ENCODE data around the gene TULP3.

The TULP3 gene

GRCh38 chr12:2877047-2877952 is 13.4 kb upstream of the TULP3 start, which contains the start of the genes FOXM1 and RHNO1:
Gene FOXM1, minus strand, starts transcription at chr12:2877174. Its CDS starts 2,696 bp downstream, at chr12:2874478.
Gene RHNO1, plus strand, starts transcription at chr12:2877223. Its CDS starts 8,144 bp downstream, at chr12:2885367.
- ChIA-PET POLR2A (interaction anchor here (0.5 to 2.2 kb wide), 3 partner anchors 10 to 15 kb away, joined by 5 to 7 read pairs (median 6); partner anchors contain the start of gene TULP3), CTCF (no interaction called here)
- H3K4me1 ChIP-seq (ENCODE audit: control extremely low read depth in 1 of 4, control insufficient read depth in 4 of 4, insufficient read depth in 4 of 4, low read length in 3 of 4): peaks cover 12 to 20% (median 18%) of the 10 kb centered on the region in 4 experiments
- peaks cover 2 to 32% (median 7%) of the 10 kb centered on the region in 4 experiments for H3K36me3 ChIP-seq (ENCODE audit: control insufficient read depth in 4 of 4, insufficient read depth in 4 of 4, low read length in 3 of 4)
- peak; percentile 81 to 91 (median 90) for DNase-seq
- H3K9me3 ChIP-seq (ENCODE audit: control extremely low read depth in 1 of 5, control insufficient read depth in 4 of 5, insufficient read depth in 2 of 5, low read depth in 1 of 5, low read length in 4 of 5): no peaks in the 10 kb centered on the region
- under 1% methylated on average over 69 of the region's 70 CpGs for WGBS (ENCODE audit: insufficient coverage)
- peak within 1 kb of the TSS; percentile 85 to 95 for H3K27ac ChIP-seq (ENCODE audit: insufficient read depth in 1 of 2, low read depth in 1 of 2, low read length in 2 of 2, poor library complexity in 1 of 2, severe bottlenecking in 2 of 2)
- H3K4me3 ChIP-seq (ENCODE audit: control insufficient read depth in 1 of 7, extremely low read depth in 1 of 7, insufficient read depth in 4 of 7, low read depth in 2 of 7, low read length in 6 of 7): peak within 1 kb of the TSS; percentile 84 to 99 (median 96)
- H3K27me3 ChIP-seq (replicated peaks in 2 of 5; ENCODE audit: control insufficient read depth in 4 of 5, insufficient read depth in 5 of 5, low read length in 4 of 5): no peaks in the 10 kb centered on the region

GRCh38 chr12:2877953-2878732 is 12.5 kb upstream of the TULP3 start:
- peak overlapping the region; percentile 84 to 99 (median 96) for H3K4me3 ChIP-seq (ENCODE audit: control insufficient read depth in 1 of 7, extremely low read depth in 1 of 7, insufficient read depth in 4 of 7, low read depth in 2 of 7, low read length in 6 of 7)
- WGBS (ENCODE audit: insufficient coverage): 63% methylated on average over 15 of the region's 16 CpGs

GRCh38 chr12:2879853-2880252 is 10.8 kb upstream of the TULP3 start:
- H3K27me3 ChIP-seq (replicated peaks in 2 of 5; ENCODE audit: control insufficient read depth in 4 of 5, insufficient read depth in 5 of 5, low read length in 4 of 5): no peaks in the 10 kb centered on the region
- 100% methylated on average over 1 of the region's 3 CpGs for WGBS (ENCODE audit: insufficient coverage)

More at GRCh38 chr12:2877953-2878732, 12.5 kb upstream of the TULP3 start:
- peak in 2 of 3 donors; percentile 36 for DNase-seq
- H3K36me3 ChIP-seq (ENCODE audit: control insufficient read depth in 4 of 4, insufficient read depth in 4 of 4, low read length in 3 of 4): peaks cover 0 to 25% (median 7%) of the 10 kb centered on the region in 4 experiments
- CTCF ChIA-PET: interaction anchor here (0.9 to 1.0 kb wide), 2 partner anchors 9 to 13 kb away, joined by 3 to 5 read pairs; no protein-coding TSS in a partner anchor
- H3K9me3 ChIP-seq (ENCODE audit: control extremely low read depth in 1 of 5, control insufficient read depth in 4 of 5, insufficient read depth in 2 of 5, low read depth in 1 of 5, low read length in 4 of 5): no peaks in the 10 kb centered on the region
- H3K4me1 ChIP-seq (ENCODE audit: control extremely low read depth in 1 of 4, control insufficient read depth in 4 of 4, insufficient read depth in 4 of 4, low read length in 3 of 4): peaks cover 12 to 20% (median 18%) of the 10 kb centered on the region in 4 experiments
- H3K27me3 ChIP-seq (replicated peaks in 2 of 5; ENCODE audit: control insufficient read depth in 4 of 5, insufficient read depth in 5 of 5, low read length in 4 of 5): no peaks in the 10 kb centered on the region
- POLR2A ChIA-PET: interaction anchor here (0.5 to 2.2 kb wide), 2 partner anchors 11 to 12 kb away, joined by 5 to 7 read pairs; partner anchors contain the start of gene TULP3
- H3K27ac ChIP-seq (ENCODE audit: insufficient read depth in 1 of 2, low read depth in 1 of 2, low read length in 2 of 2, poor library complexity in 1 of 2, severe bottlenecking in 2 of 2): peak overlapping the region; percentile 85 to 95

DNA sequence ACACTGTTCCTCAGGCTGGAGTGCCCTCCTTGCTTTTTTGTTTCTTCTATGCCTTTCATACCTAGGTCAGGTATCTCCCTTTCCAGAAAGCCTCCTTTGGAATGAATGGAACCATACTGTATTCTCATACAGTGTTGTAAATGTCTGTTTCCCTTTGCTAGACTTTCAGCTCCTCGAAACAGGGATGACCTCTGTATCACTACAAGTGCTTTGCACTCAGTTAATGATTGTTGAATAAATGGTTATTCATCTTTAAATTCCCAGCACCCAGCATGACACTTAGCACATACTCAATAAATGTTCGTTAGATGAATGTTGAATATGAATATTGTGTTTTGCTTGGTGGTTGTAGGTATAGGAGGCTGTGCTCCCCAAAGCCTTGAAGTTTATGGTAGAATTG is 5.9 kb upstream of the TULP3 start:
- ChIA-PET CTCF (interaction anchor here (1.5 to 2.5 kb wide), 3 partner anchors 21 to 60 kb away, joined by 3 to 10 read pairs (median 3); no protein-coding TSS in a partner anchor), POLR2A (no interaction called here)
- WGBS (ENCODE audit: insufficient coverage): no CpG with 5 or more reads among the region's 2 CpGs
- no peak for DNase-seq
- no peaks in the 10 kb centered on the region for H3K27me3 ChIP-seq (replicated peaks in 2 of 5; ENCODE audit: control insufficient read depth in 4 of 5, insufficient read depth in 5 of 5, low read length in 4 of 5)
- peaks cover 0 to 6% (median 0%) of the 10 kb centered on the region in 4 experiments for H3K4me1 ChIP-seq (ENCODE audit: control extremely low read depth in 1 of 4, control insufficient read depth in 4 of 4, insufficient read depth in 4 of 4, low read length in 3 of 4)
- H3K9me3 ChIP-seq (ENCODE audit: control extremely low read depth in 1 of 5, control insufficient read depth in 4 of 5, insufficient read depth in 2 of 5, low read depth in 1 of 5, low read length in 4 of 5): no peaks in the 10 kb centered on the region
- H3K4me3 ChIP-seq (ENCODE audit: control insufficient read depth in 1 of 7, extremely low read depth in 1 of 7, insufficient read depth in 4 of 7, low read depth in 2 of 7, low read length in 6 of 7): no peak overlapping the region
- H3K36me3 ChIP-seq (ENCODE audit: control insufficient read depth in 4 of 4, insufficient read depth in 4 of 4, low read length in 3 of 4): peaks cover 0 to 33% (median 15%) of the 10 kb centered on the region in 4 experiments
- H3K27ac ChIP-seq (ENCODE audit: insufficient read depth in 1 of 2, low read depth in 1 of 2, low read length in 2 of 2, poor library complexity in 1 of 2, severe bottlenecking in 2 of 2): no peak overlapping the region

More at GRCh38 chr12:2879853-2880252, 10.8 kb upstream of the TULP3 start:
- peaks cover 12 to 22% (median 19%) of the 10 kb centered on the region in 4 experiments for H3K4me1 ChIP-seq (ENCODE audit: control extremely low read depth in 1 of 4, control insufficient read depth in 4 of 4, insufficient read depth in 4 of 4, low read length in 3 of 4)
- H3K27ac ChIP-seq (ENCODE audit: insufficient read depth in 1 of 2, low read depth in 1 of 2, low read length in 2 of 2, poor library complexity in 1 of 2, severe bottlenecking in 2 of 2): no peak overlapping the region
- POLR2A ChIA-PET: interaction anchor here (1.2 kb wide), 1 partner anchor 11 kb away, joined by 3 read pairs; the partner anchor contains the start of gene TULP3
- H3K4me3 ChIP-seq (ENCODE audit: control insufficient read depth in 1 of 7, extremely low read depth in 1 of 7, insufficient read depth in 4 of 7, low read depth in 2 of 7, low read length in 6 of 7): no peak overlapping the region
- DNase-seq: no peak
- CTCF ChIA-PET: interaction anchor here (2.1 kb wide), 1 partner anchor 25 kb away, joined by 7 read pairs; no protein-coding TSS in a partner anchor
- H3K36me3 ChIP-seq (ENCODE audit: control insufficient read depth in 4 of 4, insufficient read depth in 4 of 4, low read length in 3 of 4): peaks cover 0 to 10% (median 3%) of the 10 kb centered on the region in 4 experiments
- no peaks in the 10 kb centered on the region for H3K9me3 ChIP-seq (ENCODE audit: control extremely low read depth in 1 of 5, control insufficient read depth in 4 of 5, insufficient read depth in 2 of 5, low read depth in 1 of 5, low read length in 4 of 5)

DNA sequence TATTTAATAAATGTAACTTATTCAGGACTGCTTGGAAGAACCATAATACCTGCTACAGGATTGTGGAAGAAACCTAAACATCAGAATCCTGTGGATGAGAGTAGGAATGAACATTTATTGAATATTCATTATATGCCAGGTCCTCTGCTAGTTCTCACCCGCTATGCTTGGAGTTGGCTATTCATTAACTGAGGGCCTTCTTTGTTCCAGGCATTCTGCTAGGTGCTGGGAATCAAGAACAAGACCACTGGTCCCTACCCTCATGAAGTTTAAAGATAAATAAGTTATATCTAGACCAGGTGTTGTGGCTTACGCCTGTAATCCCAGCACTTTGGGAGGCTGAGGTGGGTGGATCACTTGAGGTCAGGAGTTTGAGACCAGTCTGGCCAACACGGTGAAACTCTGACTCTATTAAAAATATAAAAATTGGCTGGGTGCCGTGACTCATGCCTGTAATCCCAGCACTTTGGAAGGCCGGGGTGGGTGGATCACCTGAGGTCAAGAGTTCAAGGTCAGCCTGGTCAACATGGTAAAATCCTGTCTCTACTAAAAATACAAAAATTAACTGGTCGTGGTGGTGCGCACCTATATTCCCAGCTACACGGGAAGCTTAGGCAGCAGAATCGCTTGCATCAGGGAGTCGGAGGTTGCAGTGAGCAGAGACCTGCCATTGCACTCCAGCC is 3.8 kb upstream of the TULP3 start:
- Histone ChIP-seq H3K36me3 (ENCODE audit: control insufficient read depth in 4 of 4, insufficient read depth in 4 of 4, low read length in 3 of 4) (peaks cover 0 to 26% (median 14%) of the 10 kb centered on the region in 4 experiments), H3K27me3 (replicated peaks in 2 of 5; ENCODE audit: control insufficient read depth in 4 of 5, insufficient read depth in 5 of 5, low read length in 4 of 5) (no peaks in the 10 kb centered on the region), H3K27ac (ENCODE audit: insufficient read depth in 1 of 2, low read depth in 1 of 2, low read length in 2 of 2, poor library complexity in 1 of 2, severe bottlenecking in 2 of 2) (no peak overlapping the region), H3K4me1 (ENCODE audit: control extremely low read depth in 1 of 4, control insufficient read depth in 4 of 4, insufficient read depth in 4 of 4, low read length in 3 of 4) (peaks cover 0 to 16% (median 11%) of the 10 kb centered on the region in 4 experiments), H3K9me3 (ENCODE audit: control extremely low read depth in 1 of 5, control insufficient read depth in 4 of 5, insufficient read depth in 2 of 5, low read depth in 1 of 5, low read length in 4 of 5) (no peaks in the 10 kb centered on the region), H3K4me3 (ENCODE audit: control insufficient read depth in 1 of 7, extremely low read depth in 1 of 7, insufficient read depth in 4 of 7, low read depth in 2 of 7, low read length in 6 of 7) (no peak overlapping the region)
- no peak for DNase-seq
- 99% methylated on average over 9 of the region's 10 CpGs for WGBS (ENCODE audit: insufficient coverage)
- CTCF ChIA-PET: interaction anchor here (0.6 to 2.5 kb wide), 4 partner anchors 9 to 147 kb away, joined by 3 to 10 read pairs (median 3); no protein-coding TSS in a partner anchor
- POLR2A ChIA-PET: no interaction called here

GRCh38 chr12:2890001-2890387 is 697 bp upstream of the TULP3 start:
- Histone ChIP-seq H3K9me3 (ENCODE audit: control extremely low read depth in 1 of 5, control insufficient read depth in 4 of 5, insufficient read depth in 2 of 5, low read depth in 1 of 5, low read length in 4 of 5) (no peaks in the 10 kb centered on the region), H3K27me3 (replicated peaks in 2 of 5; ENCODE audit: control insufficient read depth in 4 of 5, insufficient read depth in 5 of 5, low read length in 4 of 5) (no peaks in the 10 kb centered on the region), H3K4me3 (ENCODE audit: control insufficient read depth in 1 of 7, extremely low read depth in 1 of 7, insufficient read depth in 4 of 7, low read depth in 2 of 7, low read length in 6 of 7) (peak overlapping the region; percentile 67 to 90 (median 79)), H3K27ac (ENCODE audit: insufficient read depth in 1 of 2, low read depth in 1 of 2, low read length in 2 of 2, poor library complexity in 1 of 2, severe bottlenecking in 2 of 2) (peak overlapping the region; percentile 40 to 58), H3K4me1 (ENCODE audit: control extremely low read depth in 1 of 4, control insufficient read depth in 4 of 4, insufficient read depth in 4 of 4, low read length in 3 of 4) (peaks cover 0 to 12% (median 11%) of the 10 kb centered on the region in 4 experiments), H3K36me3 (ENCODE audit: control insufficient read depth in 4 of 4, insufficient read depth in 4 of 4, low read length in 3 of 4) (peaks cover 0 to 26% (median 13%) of the 10 kb centered on the region in 4 experiments)
- DNase-seq: no peak
- POLR2A ChIA-PET: interaction anchor here (1.1 to 1.6 kb wide), 2 partner anchors 9 to 13 kb away, joined by 3 to 7 read pairs; partner anchors contain the start of genes FOXM1 and RHNO1
- WGBS (ENCODE audit: insufficient coverage): 79% methylated on average over 9 of the region's 10 CpGs
- CTCF ChIA-PET: interaction anchor here (0.9 kb wide), 1 partner anchor 32 kb away, joined by 3 read pairs; no protein-coding TSS in a partner anchor
